Lower lobe of right lung (tissue), 2 donors: ENCODE results near the gene TRIM5. TPM values are rescaled to one million over a fixed set of nuclear protein-coding genes. Genes with fewer than 3 reads are reported as not detected.
A peak's percentile ranks its signal among the peaks of the same experiment; 100 is the strongest.

Experiments used
- ATAC-seq, 2 donors: fragments of 200-7000 bp; cut with Tn5 transposase; one replicate each; pipeline ENCODE4 v1.9.1; 2020 to 2022; ENCODE audit warnings: mild to moderate bottlenecking in 2 of 2, moderate library complexity in 2 of 2
- DNase-seq: peaks from one replicate; pipeline ENCODE4 v3.0.0-alpha.2; 2020
- H3K27ac ChIP-seq: fragments of 200-600 bp; one replicate; pipeline ENCODE4 v1.8.0; 2022
- H3K27me3 ChIP-seq: fragments of 200-600 bp; one replicate; pipeline ENCODE4 v1.8.0; 2022; ENCODE audit warnings: low read depth
- H3K36me3 ChIP-seq: fragments of 200-600 bp; one replicate; pipeline ENCODE4 v1.8.0; 2022; ENCODE audit warnings: mild to moderate bottlenecking
- H3K4me1 ChIP-seq: fragments of 200-600 bp; one replicate; pipeline ENCODE4 v1.8.0; 2022
- H3K4me3 ChIP-seq: fragments of 200-600 bp; one replicate; pipeline ENCODE4 v1.8.0; 2022; ENCODE audit warnings: mild to moderate bottlenecking
- H3K9me3 ChIP-seq: fragments of 200-600 bp; one replicate; pipeline ENCODE4 v1.8.0; 2022
- intact Hi-C: fragments of 100-400 bp; cut with DNase I; formaldehyde crosslinking; loops from one replicate; pipeline ENCODE4 v1.11.0; 2022
- total RNA-seq: library from RNA; stranded (reverse); fragmentation: NEBNext Ultra II Directional; extraction: Animal tissue kit (Norgen Biotek cat#: 25700); gene quantifications from one replicate; pipeline ENCODE4 v1.2.1, GENCODE V29; 2021
- TF ChIP-seq, protein P1 (sequence below): fragments of 200-600 bp; IDR thresholded peaks from one replicate; pipeline ENCODE4 v1.8.0; 2022; ENCODE audit warnings: antibody characterized with exemption, mild to moderate bottlenecking
- donor health status: DM: no; HTN: yes; CAD: no; lungs with severe emphysema.

TRIM5 gene
- total RNA-seq, 1 donor from 2014 or later: 37.1 TPM

DNA sequence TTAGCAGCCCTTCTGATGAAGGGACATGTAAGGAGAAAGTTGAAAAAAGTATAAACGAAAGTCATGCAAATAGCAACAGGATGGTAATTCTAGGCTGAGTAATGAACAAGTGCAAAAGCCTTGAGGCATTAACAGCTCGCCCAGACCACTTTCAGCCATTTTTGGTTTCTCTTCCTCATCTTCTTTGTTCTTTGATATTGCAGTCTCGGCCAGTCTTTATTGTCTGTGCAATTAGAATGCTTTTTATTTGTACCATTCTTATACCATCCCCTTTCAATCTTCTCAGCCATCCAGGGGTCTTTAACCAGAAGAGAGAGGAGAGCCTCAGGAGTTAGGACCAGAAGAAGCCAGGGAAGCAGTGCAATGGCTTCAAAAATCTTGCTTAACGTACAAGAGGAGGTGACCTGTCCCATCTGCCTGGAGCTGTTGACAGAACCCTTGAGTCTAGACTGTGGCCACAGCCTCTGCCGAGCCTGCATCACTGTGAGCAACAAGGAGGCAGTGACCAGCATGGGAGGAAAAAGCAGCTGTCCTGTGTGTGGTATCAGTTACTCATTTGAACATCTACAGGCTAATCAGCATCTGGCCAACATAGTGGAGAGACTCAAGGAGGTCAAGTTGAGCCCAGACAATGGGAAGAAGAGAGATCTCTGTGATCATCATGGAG lies 52.8 kb downstream of the TRIM5 start:
- H3K27me3 ChIP-seq: no peaks in the 10 kb centered on the region
- no peaks in the 10 kb centered on the region for H3K4me1 ChIP-seq
- H3K27ac ChIP-seq: no peak overlapping the region
- peaks cover 37% of the 10 kb centered on the region for H3K36me3 ChIP-seq
- intact Hi-C loops: no loop called here
- TF ChIP-seq, protein P1, sequence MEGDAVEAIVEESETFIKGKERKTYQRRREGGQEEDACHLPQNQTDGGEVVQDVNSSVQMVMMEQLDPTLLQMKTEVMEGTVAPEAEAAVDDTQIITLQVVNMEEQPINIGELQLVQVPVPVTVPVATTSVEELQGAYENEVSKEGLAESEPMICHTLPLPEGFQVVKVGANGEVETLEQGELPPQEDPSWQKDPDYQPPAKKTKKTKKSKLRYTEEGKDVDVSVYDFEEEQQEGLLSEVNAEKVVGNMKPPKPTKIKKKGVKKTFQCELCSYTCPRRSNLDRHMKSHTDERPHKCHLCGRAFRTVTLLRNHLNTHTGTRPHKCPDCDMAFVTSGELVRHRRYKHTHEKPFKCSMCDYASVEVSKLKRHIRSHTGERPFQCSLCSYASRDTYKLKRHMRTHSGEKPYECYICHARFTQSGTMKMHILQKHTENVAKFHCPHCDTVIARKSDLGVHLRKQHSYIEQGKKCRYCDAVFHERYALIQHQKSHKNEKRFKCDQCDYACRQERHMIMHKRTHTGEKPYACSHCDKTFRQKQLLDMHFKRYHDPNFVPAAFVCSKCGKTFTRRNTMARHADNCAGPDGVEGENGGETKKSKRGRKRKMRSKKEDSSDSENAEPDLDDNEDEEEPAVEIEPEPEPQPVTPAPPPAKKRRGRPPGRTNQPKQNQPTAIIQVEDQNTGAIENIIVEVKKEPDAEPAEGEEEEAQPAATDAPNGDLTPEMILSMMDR: no peak
- H3K4me3 ChIP-seq: no peak overlapping the region
- no peaks in the 10 kb centered on the region for H3K9me3 ChIP-seq
- DNase-seq (no peak), ATAC-seq (no peak)

- Histone ChIP-seq H3K27me3 (no peaks in the 10 kb centered on the region), H3K36me3 (peaks cover 30% of the 10 kb centered on the region), H3K27ac (no peak overlapping the region), H3K4me3 (no peak overlapping the region), H3K9me3 (no peaks in the 10 kb centered on the region), H3K4me1 (no peaks in the 10 kb centered on the region)
- ATAC-seq (no peak), DNase-seq (no peak)
- intact Hi-C loops: no loop called here
- TF ChIP-seq, protein P1: no peak
Measured at GRCh38 chr11:5631417-5631816, 53.5 kb downstream of the TRIM5 start.

GRCh38 chr11:5626196-5626595 lies 58.7 kb downstream of the TRIM5 start:
- DNase-seq (no peak), ATAC-seq (no peak)
- TF ChIP-seq, protein P1: no peak
- Histone ChIP-seq H3K9me3 (no peaks in the 10 kb centered on the region), H3K27ac (no peak overlapping the region), H3K4me3 (peak overlapping the region; percentile 67), H3K4me1 (peaks cover 32% of the 10 kb centered on the region), H3K36me3 (no peaks in the 10 kb centered on the region), H3K27me3 (no peaks in the 10 kb centered on the region)
- intact Hi-C loops: no loop called here

GRCh38 chr11:5625281-5625680 lies 59.6 kb downstream of the TRIM5 start:
- peaks cover 41% of the 10 kb centered on the region for H3K4me1 ChIP-seq
- no peaks in the 10 kb centered on the region for H3K27me3 ChIP-seq
- peak overlapping the region; percentile 67 for H3K4me3 ChIP-seq
- intact Hi-C loops: no loop called here
- H3K27ac ChIP-seq: peak overlapping the region; percentile 84
- ATAC-seq (peak; percentile 8 to 15), DNase-seq (no peak)
- no peaks in the 10 kb centered on the region for H3K36me3 ChIP-seq
- H3K9me3 ChIP-seq: no peaks in the 10 kb centered on the region
- TF ChIP-seq, protein P1: no peak

GRCh38 chr11:5624489-5625279 lies 60.2 kb downstream of the TRIM5 start, which contains the start of gene TRIM34:
Gene TRIM34, plus strand, starts transcription at chr11:5625001. Its CDS starts 7,331 bp downstream, at chr11:5632332.
- peak; percentile 94 to 96 for ATAC-seq
- intact Hi-C loops: no loop called here

More at GRCh38 chr11:5624489-5625279, 60.2 kb downstream of the TRIM5 start, which contains the start of gene TRIM34:
- H3K4me1 ChIP-seq: peaks cover 46% of the 10 kb centered on the region
- TF ChIP-seq, protein P1: no peak
- no peaks in the 10 kb centered on the region for H3K9me3 ChIP-seq
- H3K27me3 ChIP-seq: no peaks in the 10 kb centered on the region
- peak within 1 kb of the TSS; percentile 67 for H3K4me3 ChIP-seq
- no peak for DNase-seq
- H3K36me3 ChIP-seq: no peaks in the 10 kb centered on the region
- peak within 1 kb of the TSS; percentile 84 for H3K27ac ChIP-seq
